HFFc6 (cell line): ENCODE data around the gene RNPEPL1. TPM values are rescaled to one million over a fixed set of nuclear protein-coding genes. Genes with fewer than 3 reads are reported as not detected.

Experiments used
- DNase-seq: peaks from one replicate; pipeline ENCODE4 v3.0.0-alpha.2; 2018
- H3K27ac Mint-ChIP-seq: 2 replicates; pipeline ENCODE4 v1.8.0; 2020; ENCODE audit warnings: mild to moderate bottlenecking, mixed read lengths
- H3K27me3 Mint-ChIP-seq: 2 replicates; pipeline ENCODE4 v1.8.0; 2021; ENCODE audit warnings: mild to moderate bottlenecking, moderate library complexity, mixed read lengths; ENCODE audit not compliant: insufficient read depth
- H3K36me3 Mint-ChIP-seq: 2 replicates; pipeline ENCODE4 v1.8.0; 2021; ENCODE audit warnings: low read depth, mixed read lengths
- H3K4me1 Mint-ChIP-seq: 2 replicates; pipeline ENCODE4 v1.8.0; 2020; ENCODE audit warnings: low read depth, mixed read lengths
- H3K4me3 Mint-ChIP-seq: 2 replicates; pipeline ENCODE4 v1.8.0; 2020; ENCODE audit warnings: mild to moderate bottlenecking, moderate library complexity, mixed read lengths
- H3K9me3 Mint-ChIP-seq: 2 replicates; pipeline ENCODE4 v1.8.0; 2020; ENCODE audit warnings: mild to moderate bottlenecking, mixed read lengths
- CTCF ChIP-seq: fragments of 200-600 bp; sonication (generic); IDR thresholded peaks from 2 replicates; pipeline ENCODE4 v1.5.0; 2021; ENCODE audit warnings: antibody characterized with exemption, mild to moderate bottlenecking
- total RNA-seq, 6 experiments: library from RNA; stranded (reverse); fragmentation: NEBNext Ultra II Directional; extraction: Animal tissue kit (Norgen Biotek cat#: 25700); gene quantifications; 2 replicates in 1 of 6; 3 replicates in 5 of 6; pipeline ENCODE4 v1.2.3, GENCODE V29; 2021

Gene RNPEPL1
- total RNA-seq, 6 experiments from 2014 or later, result 36.9 to 48.5 (median 43.3) TPM

DNA sequence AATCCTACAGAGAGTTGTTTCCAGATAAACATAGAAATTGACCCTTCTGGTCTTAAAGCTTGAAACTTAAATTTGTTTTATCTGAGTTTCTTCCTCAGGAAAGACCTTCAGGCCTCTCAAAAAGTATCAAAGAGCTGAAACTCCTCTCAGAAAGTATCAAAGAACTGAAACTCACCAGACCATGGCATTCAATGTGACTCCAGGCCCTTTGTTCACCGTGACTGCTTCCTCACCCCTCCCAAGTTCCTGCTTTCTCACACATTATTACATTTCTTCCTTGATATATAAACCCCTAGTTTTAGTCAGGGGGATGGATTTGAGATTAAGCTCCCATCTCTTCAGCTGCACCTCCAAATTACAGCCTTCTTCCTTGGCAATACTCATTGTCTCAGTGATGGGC is 16.5 kb upstream of the RNPEPL1 start:
- Mint-ChIP-seq H3K4me1 (no peaks in the 10 kb centered on the region), H3K9me3 (no peaks in the 10 kb centered on the region), H3K36me3 (peaks cover 10% of the 10 kb centered on the region), H3K4me3 (no peak overlapping the region), H3K27me3 (no peaks in the 10 kb centered on the region), H3K27ac (no peak overlapping the region)
- no peak for DNase-seq
- no peak for TF ChIP-seq CTCF

DNA sequence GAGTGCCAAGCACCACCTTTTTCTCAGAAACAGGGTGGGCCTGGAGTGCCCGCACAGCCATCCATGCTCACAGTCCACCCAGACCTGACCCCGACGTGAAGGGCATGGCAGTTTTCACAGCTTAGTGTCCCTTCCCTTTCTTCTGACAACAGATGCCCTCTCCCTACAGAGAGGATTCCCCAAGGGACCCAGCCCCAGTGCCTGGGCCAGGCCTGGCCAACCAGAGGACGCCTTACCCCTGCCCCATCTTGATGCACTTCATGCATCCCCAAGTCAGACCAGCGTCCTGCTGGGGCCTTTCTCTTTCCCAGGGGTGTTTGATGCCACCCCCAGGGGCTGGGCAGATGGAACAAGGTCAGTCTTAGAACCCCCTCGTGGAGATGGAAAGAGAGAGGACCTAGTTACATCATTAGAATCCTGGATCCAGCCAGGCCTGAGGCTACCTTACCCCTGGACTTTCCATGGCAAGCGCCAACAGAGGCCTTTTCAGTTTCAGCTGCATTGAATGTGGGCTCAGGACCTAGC is 14.3 kb upstream of the RNPEPL1 start:
- Mint-ChIP-seq H3K27me3 (no peaks in the 10 kb centered on the region), H3K4me1 (peaks cover 11% of the 10 kb centered on the region), H3K36me3 (peaks cover 10% of the 10 kb centered on the region), H3K4me3 (no peak overlapping the region), H3K9me3 (no peaks in the 10 kb centered on the region), H3K27ac (no peak overlapping the region)
- TF ChIP-seq CTCF, result no peak
- no peak for DNase-seq

- Mint-ChIP-seq H3K4me3 (no peak overlapping the region), H3K9me3 (no peaks in the 10 kb centered on the region), H3K4me1 (peaks cover 20% of the 10 kb centered on the region), H3K36me3 (peaks cover 16% of the 10 kb centered on the region), H3K27me3 (no peaks in the 10 kb centered on the region), H3K27ac (no peak overlapping the region)
- no peak for DNase-seq
- TF ChIP-seq CTCF, result no peak
Observed at GRCh38 chr2:240554767-240555493, 13.4 kb upstream of the RNPEPL1 start.

DNA sequence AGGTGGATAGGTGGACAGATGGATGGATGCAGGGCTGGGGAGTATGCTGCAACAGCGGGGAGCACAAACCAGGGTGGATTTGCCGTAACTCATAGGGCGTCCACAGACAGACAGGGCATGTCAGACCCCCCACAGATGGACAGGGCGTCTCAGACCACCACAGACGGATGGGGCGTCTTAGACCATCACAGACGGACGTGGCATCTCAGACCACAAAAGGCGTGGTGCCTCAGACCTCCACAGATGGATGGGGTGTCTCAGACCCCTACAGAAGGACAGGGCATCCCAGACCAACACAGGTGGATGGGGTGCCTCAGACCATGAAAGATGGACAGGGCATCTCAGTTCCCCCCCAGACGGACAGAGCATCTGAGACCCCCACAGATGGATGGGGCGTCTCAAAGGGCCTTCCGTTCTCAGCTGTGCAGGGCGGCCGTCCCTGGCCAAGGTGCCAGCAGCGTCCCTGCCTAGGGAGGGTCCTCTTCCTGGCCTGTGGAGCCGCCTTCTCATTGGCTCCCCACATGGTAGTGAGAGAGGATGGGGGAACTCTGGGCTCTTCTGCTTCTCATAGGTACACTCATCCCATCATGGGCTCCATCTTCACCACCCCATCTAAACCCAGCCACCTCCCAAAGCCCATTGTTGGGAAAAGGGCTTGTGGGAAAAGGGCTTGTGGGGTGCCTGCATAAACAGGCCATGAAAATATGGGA is 12.6 kb upstream of the RNPEPL1 start:
- Mint-ChIP-seq H3K27me3 (no peaks in the 10 kb centered on the region), H3K9me3 (no peaks in the 10 kb centered on the region), H3K36me3 (peaks cover 15% of the 10 kb centered on the region), H3K4me3 (no peak overlapping the region), H3K4me1 (peaks cover 22% of the 10 kb centered on the region), H3K27ac (no peak overlapping the region)
- TF ChIP-seq CTCF, result no peak
- no peak for DNase-seq

GRCh38 chr2:240556553-240557100 is 11.7 kb upstream of the RNPEPL1 start:
- no peaks in the 10 kb centered on the region for H3K27me3 Mint-ChIP-seq
- H3K9me3 Mint-ChIP-seq, result no peaks in the 10 kb centered on the region
- TF ChIP-seq CTCF, result peak; percentile 74
- peaks cover 27% of the 10 kb centered on the region for H3K4me1 Mint-ChIP-seq
- H3K4me3 Mint-ChIP-seq, result no peak overlapping the region
- H3K36me3 Mint-ChIP-seq, result peaks cover 11% of the 10 kb centered on the region
- peak; percentile 31 for DNase-seq
- no peak overlapping the region for H3K27ac Mint-ChIP-seq
